Stimulated activated CD8-positive, alpha-beta memory T cell treated with anti-CD3 and anti-CD28 coated beads, Interleukin-12 subunit alpha, Interleukin-12 subunit beta, amount 100 ng/mL, for 24 hours (primary cell): ENCODE measurements around the gene XAB2.

Source experiments
- DNase-seq: peaks from one replicate; pipeline ENCODE4 v3.0.0-alpha.2; 2020; ENCODE audit errors: extremely low read depth

XAB2 gene

GRCh38 chr19:7629347-7630054 is at the start of gene XAB2, which contains the start of gene PET100:
TSS of gene XAB2 (minus strand) at chr19:7629545. CDS start at chr19:7629527, 18 bp downstream.
TSS of gene PET100 (plus strand) at chr19:7629793. CDS start at chr19:7629834, 41 bp downstream.
- peak; percentile 78 for DNase-seq

- DNase-seq, result no peak
These were observed 48.4 kb upstream of the XAB2 start for GRCh38 chr19:7677669-7678311.

GRCh38 chr19:7676854-7677253 is 47.5 kb upstream of the XAB2 start, which contains the start of gene MCEMP1:
TSS of gene MCEMP1 (plus strand) at chr19:7677090. CDS start at chr19:7677121, 31 bp downstream.
- DNase-seq, result no peak

GRCh38 chr19:7676376-7676775 is 47.0 kb upstream of the XAB2 start:
- no peak for DNase-seq

- DNase-seq, result no peak
These were observed 45.0 kb upstream of the XAB2 start for GRCh38 chr19:7674010-7675005.

- DNase-seq, result no peak
These were observed 43.2 kb upstream of the XAB2 start for GRCh38 chr19:7672522-7672921.

- no peak for DNase-seq
These were observed 41.4 kb upstream of the XAB2 start for GRCh38 chr19:7670790-7671189.

- no peak for DNase-seq
These were observed 40.9 kb upstream of the XAB2 start for GRCh38 chr19:7670150-7670783.

- no peak for DNase-seq
These were observed 40.3 kb upstream of the XAB2 start for GRCh38 chr19:7669641-7670040.

GRCh38 chr19:7668842-7669241 is 39.5 kb upstream of the XAB2 start, which contains the start of gene RETN:
TSS of gene RETN (plus strand) at chr19:7669049. CDS start at chr19:7669327, 278 bp downstream.
- no peak for DNase-seq

- no peak for DNase-seq
These were observed 35.7 kb upstream of the XAB2 start for GRCh38 chr19:7665076-7665475.

- no peak for DNase-seq
These were observed 34.4 kb upstream of the XAB2 start for GRCh38 chr19:7663706-7664105.

GRCh38 chr19:7662657-7663056 is 33.3 kb upstream of the XAB2 start:
- no peak for DNase-seq

GRCh38 chr19:7661744-7662538 is 32.6 kb upstream of the XAB2 start:
- no peak for DNase-seq

GRCh38 chr19:7658219-7658686 is 28.9 kb upstream of the XAB2 start:
- DNase-seq, result no peak

GRCh38 chr19:7657131-7657751 is 27.9 kb upstream of the XAB2 start:
- DNase-seq, result no peak

- no peak for DNase-seq
These were observed 26.2 kb upstream of the XAB2 start for GRCh38 chr19:7655581-7655980.

GRCh38 chr19:7654401-7654800 is 25.1 kb upstream of the XAB2 start:
- no peak for DNase-seq

GRCh38 chr19:7652061-7652641 is 22.8 kb upstream of the XAB2 start:
- no peak for DNase-seq

GRCh38 chr19:7650148-7650547 is 20.8 kb upstream of the XAB2 start:
- DNase-seq, result no peak
